ENCODE measurements around the gene KCNH1. TPM values are rescaled to one million over a fixed set of nuclear protein-coding genes. Genes with fewer than 3 reads are reported as not detected.
"Not testable (repeated sequence)": the region's sequence is repeated elsewhere in the genome, so short reads cannot be mapped to it uniquely, and the experiment has no call there.

Gene KCNH1
- total RNA-seq, 2 donors from 2014 or later = not detected

DNA sequence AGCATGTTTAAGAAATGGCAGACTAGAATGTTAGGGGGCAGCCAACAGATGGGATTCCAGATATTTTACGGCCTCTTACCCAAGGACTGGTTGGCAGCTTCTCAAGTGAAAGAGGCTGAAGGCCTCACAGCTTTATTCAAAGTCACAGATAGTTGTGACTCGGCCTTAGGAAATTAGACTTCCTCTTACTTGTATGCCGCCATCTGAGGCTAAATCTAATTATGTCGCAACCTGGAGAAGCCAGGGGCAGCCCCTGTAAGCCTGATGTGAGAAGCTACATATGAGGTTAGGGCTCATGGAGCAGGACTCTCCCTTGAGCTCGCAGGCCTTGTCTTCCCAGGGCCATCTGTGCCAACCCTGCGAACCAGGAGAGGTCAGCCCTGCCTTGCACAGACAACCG, 452.8 kb downstream of the KCNH1 start:
- Mint-ChIP-seq H3K27ac (no peak overlapping the region), H3K4me3 (no peak overlapping the region), H3K27me3 (no peaks in the 10 kb centered on the region), H3K4me1 (no peaks in the 10 kb centered on the region), H3K9me3 (no peaks in the 10 kb centered on the region), H3K36me3 (ENCODE audit: low read depth) (no peaks in the 10 kb centered on the region)
- no peak for ATAC-seq (replicated peaks)

DNA sequence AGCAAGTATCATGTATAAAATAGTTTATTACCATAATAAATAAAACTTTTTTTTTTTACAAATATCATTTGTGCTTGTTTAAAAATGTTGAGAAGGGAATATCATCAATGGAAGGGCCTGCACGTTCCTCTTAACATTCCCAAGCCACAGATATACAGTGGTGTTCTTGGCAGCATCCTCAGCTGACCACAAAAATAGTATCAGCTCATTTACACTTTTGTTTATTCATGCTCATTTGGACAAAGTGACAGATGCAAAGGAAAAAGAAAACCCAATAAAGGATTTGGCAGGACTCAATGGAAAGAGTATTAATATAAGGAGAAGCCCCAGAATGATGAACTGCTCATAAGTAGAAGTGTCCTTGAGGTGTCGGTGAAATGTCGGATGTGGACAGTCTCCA, 455.6 kb downstream of the KCNH1 start:
- H3K4me3 Mint-ChIP-seq = no peak overlapping the region
- H3K27me3 Mint-ChIP-seq = no peaks in the 10 kb centered on the region
- H3K9me3 Mint-ChIP-seq = no peaks in the 10 kb centered on the region
- no peak for ATAC-seq (replicated peaks)
- H3K27ac Mint-ChIP-seq = no peak overlapping the region
- no peaks in the 10 kb centered on the region for H3K4me1 Mint-ChIP-seq
- no peaks in the 10 kb centered on the region for H3K36me3 Mint-ChIP-seq (ENCODE audit: low read depth)

DNA sequence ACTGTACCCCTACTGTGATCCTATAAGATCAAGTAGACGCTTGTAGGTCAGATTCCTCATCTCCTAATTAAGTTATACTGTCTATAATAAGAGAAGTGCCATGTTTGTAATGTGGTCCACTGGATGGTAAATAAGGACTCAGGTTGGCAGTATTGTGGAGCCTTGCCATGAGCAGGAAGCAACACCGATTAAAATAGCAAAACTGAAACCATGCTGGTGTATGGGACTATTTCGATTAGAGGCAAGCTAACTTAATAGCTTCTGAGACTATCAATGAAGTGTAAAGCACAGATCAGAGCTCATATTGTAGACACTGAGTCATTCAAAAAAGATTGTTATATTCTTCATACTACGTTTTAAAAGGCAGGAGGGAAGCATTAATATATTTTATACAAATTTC, 456.4 kb downstream of the KCNH1 start:
- H3K4me1 Mint-ChIP-seq = no peaks in the 10 kb centered on the region
- no peaks in the 10 kb centered on the region for H3K36me3 Mint-ChIP-seq (ENCODE audit: low read depth)
- no peak overlapping the region for H3K4me3 Mint-ChIP-seq
- no peaks in the 10 kb centered on the region for H3K9me3 Mint-ChIP-seq
- no peaks in the 10 kb centered on the region for H3K27me3 Mint-ChIP-seq
- no peak for ATAC-seq (replicated peaks)
- H3K27ac Mint-ChIP-seq = no peak overlapping the region

DNA sequence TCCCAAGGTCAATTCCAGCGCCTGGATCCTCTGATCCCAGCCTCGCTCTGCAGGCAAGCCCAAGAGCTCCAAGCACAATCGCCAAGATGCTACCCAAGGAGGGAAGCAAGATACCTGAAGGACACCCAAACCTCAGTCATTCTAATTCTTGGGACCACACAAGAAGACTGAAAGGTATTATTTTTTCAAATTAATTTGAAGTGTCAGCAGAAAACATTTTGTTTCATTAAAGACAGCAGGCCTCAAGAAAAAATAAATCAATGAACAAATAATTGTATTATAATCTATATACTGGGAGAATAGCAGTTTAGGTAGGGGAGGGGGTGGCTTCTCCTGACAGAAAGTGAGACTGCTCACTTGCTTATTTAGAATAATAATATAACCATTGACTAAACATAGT, 457.4 kb downstream of the KCNH1 start:
- no peaks in the 10 kb centered on the region for H3K27me3 Mint-ChIP-seq
- ATAC-seq (replicated peaks) = no peak
- H3K4me1 Mint-ChIP-seq = no peaks in the 10 kb centered on the region
- H3K27ac Mint-ChIP-seq = no peak overlapping the region
- H3K36me3 Mint-ChIP-seq (ENCODE audit: low read depth) = no peaks in the 10 kb centered on the region
- H3K9me3 Mint-ChIP-seq = no peaks in the 10 kb centered on the region
- no peak overlapping the region for H3K4me3 Mint-ChIP-seq

DNA sequence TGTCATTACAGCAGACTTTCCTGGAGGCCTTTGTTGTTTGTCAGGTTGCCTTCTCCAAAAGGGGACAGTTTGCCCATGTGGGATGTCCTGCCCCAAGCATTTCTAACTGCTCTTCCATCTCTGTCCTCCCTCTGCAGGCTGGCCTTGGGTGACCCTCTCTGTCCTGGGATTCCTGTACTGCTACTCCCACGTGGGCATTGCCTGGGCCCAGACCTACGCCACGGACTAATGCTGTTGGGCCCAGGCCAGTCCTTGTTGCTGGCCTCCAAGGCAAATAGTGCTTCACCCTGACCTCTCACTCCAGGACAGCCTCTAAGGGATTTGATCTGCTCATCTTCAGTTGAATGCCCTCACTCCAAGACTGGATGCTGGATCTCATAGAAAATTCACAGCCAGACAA, 459.8 kb downstream of the KCNH1 start:
- Mint-ChIP-seq H3K4me1 (no peaks in the 10 kb centered on the region), H3K9me3 (no peaks in the 10 kb centered on the region), H3K36me3 (ENCODE audit: low read depth) (no peaks in the 10 kb centered on the region), H3K27ac (no peak overlapping the region), H3K27me3 (no peaks in the 10 kb centered on the region), H3K4me3 (no peak overlapping the region)
- no peak for ATAC-seq (replicated peaks)

DNA sequence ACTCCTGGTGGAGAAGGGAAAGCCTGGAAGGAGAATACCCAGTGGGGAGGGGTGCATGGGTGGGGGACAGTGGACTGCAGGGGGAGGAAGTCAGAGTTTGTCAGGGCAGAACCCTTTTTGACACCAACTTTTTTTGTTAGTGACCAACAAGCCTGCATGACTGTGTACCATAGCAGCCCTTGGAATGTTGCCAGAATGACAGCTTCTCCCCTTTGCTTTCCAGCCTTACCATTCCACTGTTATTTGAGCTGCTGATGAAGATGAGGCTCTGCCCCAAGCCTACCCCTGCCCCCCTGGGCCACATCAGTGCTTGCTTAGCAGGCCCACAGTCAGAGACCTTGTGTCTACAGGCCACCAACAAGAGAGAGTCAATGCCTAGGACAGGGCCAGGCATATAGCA, 464.0 kb downstream of the KCNH1 start:
- H3K4me1 Mint-ChIP-seq = no peaks in the 10 kb centered on the region
- no peaks in the 10 kb centered on the region for H3K27me3 Mint-ChIP-seq
- no peak overlapping the region for H3K4me3 Mint-ChIP-seq
- no peak for ATAC-seq (replicated peaks)
- H3K36me3 Mint-ChIP-seq (ENCODE audit: low read depth) = no peaks in the 10 kb centered on the region
- no peak overlapping the region for H3K27ac Mint-ChIP-seq
- H3K9me3 Mint-ChIP-seq = peaks cover 3% of the 10 kb centered on the region

DNA sequence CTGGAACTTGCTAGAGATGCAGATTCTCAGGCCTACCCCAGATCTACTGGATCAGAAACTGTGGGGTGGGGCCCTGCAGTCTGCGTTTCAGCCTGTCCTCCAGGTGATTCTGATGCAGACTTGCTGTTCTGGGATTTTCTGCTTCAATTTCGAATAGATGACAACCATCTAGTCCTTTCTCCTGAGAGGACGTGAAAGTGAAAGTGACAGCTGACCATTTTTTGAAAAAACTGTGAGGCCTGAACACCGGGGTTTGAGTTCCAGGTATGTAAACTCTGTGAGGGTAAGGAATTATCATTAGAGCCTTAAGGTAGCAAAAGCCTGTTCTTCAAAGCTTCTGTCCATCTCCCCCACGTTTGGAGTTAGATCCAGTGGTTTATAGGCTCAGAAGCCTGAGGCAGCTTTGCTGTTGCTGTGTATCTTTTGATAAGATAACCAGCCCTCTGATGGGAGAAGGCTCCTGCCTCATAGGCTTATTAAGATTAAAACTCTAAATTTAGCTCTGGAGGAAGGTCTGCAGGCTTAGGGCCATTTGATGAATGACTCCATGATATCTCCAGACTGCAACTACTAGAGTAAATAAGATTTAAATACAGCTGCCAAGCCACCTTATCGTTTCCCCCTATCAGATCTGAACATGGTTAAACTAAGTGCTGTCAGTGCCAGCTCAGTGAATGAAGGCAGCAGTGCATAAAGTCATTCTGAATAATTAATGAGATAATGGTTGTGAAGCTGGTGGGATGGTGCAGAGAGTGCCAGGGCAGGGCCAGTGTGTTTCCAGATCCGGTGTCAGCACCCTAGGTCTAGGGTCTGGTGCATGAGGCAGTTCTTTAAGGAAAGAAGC, 470.0 kb downstream of the KCNH1 start:
- Mint-ChIP-seq H3K27me3 (no peaks in the 10 kb centered on the region), H3K36me3 (ENCODE audit: low read depth) (no peaks in the 10 kb centered on the region), H3K4me1 (peaks cover 5% of the 10 kb centered on the region), H3K27ac (no peak overlapping the region), H3K4me3 (no peak overlapping the region), H3K9me3 (peaks cover 6% of the 10 kb centered on the region)
- ATAC-seq (replicated peaks) = no peak

DNA sequence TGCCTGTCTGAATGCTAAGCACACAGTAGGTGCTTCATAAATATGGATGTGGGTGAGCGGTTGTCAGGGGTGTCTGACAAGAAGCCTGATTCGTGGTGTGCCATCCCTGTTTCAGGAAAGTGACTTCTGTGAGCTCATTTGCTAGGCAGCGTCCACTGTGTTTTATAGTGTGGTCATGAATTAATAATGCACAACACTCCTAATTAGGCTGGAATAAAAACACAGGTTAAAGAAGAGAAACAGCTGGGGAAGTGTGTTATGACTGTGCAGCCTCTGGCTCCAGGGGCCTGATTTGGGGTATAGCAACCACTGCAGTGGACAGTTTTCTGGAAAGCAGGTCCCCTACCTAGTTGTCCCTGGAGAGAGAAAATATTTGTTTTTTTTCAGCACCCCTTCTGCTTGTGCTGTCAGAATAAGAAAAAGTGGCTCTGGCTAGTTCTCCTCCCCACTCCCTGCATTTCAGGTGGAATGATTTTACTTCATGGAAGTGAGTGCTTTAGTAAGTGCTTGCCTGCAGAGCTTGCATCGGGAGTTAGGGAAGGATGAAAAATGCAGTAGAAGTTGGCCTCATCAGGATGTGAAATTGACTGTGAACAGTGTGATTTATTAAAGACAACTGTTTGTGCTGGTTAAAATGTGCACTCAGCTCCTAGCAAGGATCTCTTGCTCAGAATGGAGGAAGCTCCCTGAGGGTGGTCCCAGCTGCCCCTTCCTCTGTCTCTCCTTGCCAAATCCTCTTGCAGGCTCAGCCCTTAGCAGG, 471.5 kb downstream of the KCNH1 start:
- no peaks in the 10 kb centered on the region for H3K27me3 Mint-ChIP-seq
- H3K4me1 Mint-ChIP-seq = peaks cover 5% of the 10 kb centered on the region
- no peaks in the 10 kb centered on the region for H3K36me3 Mint-ChIP-seq (ENCODE audit: low read depth)
- H3K9me3 Mint-ChIP-seq = peaks cover 10% of the 10 kb centered on the region
- ATAC-seq (replicated peaks) = no peak
- no peak overlapping the region for H3K27ac Mint-ChIP-seq
- no peak overlapping the region for H3K4me3 Mint-ChIP-seq

DNA sequence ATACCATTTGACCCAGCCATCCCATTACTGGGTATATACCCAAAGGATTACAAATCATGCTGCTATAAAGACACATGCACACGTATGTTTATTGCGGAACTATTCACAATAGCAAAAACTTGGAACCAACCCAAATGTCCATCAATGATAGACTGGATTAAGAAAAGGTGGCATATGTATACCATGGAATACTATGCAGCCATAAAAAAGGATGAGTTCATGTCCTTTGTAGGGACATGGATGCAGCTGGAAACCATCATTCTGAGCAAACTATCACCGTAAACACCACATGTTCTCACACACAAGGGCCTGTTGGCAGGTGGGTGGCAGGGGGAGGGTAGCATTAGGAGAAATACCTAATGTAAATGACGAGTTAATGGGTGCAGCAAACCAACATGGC, 472.4 kb downstream of the KCNH1 start:
- not testable (repeated sequence) for H3K27ac Mint-ChIP-seq; H3K36me3 Mint-ChIP-seq (ENCODE audit: low read depth); H3K4me3 Mint-ChIP-seq; H3K4me1 Mint-ChIP-seq; H3K9me3 Mint-ChIP-seq; ATAC-seq (replicated peaks); H3K27me3 Mint-ChIP-seq

DNA sequence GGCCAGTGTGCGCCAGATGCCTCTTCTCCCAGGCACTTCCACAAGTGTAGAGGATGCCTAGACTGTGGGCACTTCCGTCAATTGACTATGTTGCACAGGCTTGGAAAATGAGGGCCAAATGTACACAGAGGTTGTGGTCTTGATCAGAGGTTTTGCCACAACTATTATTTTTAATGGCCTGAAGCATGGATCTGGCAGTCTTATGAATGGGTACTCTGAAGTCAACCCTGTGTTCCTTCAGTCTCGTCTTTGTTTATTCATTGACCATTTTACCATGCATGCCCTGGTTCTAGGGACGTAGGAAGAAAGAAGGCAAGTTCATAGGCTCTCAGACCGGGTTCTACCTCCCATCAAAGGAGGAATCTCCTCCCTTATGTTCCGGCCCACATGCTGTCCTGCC, 476.1 kb downstream of the KCNH1 start:
- no peak for ATAC-seq (replicated peaks)
- no peaks in the 10 kb centered on the region for H3K36me3 Mint-ChIP-seq (ENCODE audit: low read depth)
- no peak overlapping the region for H3K27ac Mint-ChIP-seq
- H3K4me3 Mint-ChIP-seq = no peak overlapping the region
- H3K27me3 Mint-ChIP-seq = no peaks in the 10 kb centered on the region
- H3K9me3 Mint-ChIP-seq = peaks cover 7% of the 10 kb centered on the region
- H3K4me1 Mint-ChIP-seq = no peaks in the 10 kb centered on the region

DNA sequence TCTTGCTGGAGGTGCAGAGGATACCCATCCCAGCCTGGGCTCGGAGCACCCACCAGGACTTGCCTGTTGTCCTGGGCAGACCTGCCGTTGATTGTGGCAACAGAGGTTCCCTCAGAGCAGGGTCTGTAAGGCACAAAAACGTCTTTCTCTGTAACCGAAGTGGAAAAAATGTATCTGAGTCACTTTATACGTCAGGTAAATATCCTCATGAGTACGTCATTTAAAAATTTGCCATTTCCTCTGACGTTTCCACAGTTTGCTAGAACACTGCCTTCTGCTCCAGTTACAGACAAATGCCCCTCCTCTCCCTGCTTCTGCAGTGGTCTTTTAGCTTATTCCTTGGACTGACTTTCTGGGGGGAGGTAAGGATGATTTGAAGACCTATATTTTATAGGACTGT, 478.4 kb downstream of the KCNH1 start:
- no peak for ATAC-seq (replicated peaks)
- Mint-ChIP-seq H3K27ac (no peak overlapping the region), H3K9me3 (peaks cover 7% of the 10 kb centered on the region), H3K4me3 (no peak overlapping the region), H3K36me3 (ENCODE audit: low read depth) (no peaks in the 10 kb centered on the region), H3K4me1 (no peaks in the 10 kb centered on the region), H3K27me3 (no peaks in the 10 kb centered on the region)

DNA sequence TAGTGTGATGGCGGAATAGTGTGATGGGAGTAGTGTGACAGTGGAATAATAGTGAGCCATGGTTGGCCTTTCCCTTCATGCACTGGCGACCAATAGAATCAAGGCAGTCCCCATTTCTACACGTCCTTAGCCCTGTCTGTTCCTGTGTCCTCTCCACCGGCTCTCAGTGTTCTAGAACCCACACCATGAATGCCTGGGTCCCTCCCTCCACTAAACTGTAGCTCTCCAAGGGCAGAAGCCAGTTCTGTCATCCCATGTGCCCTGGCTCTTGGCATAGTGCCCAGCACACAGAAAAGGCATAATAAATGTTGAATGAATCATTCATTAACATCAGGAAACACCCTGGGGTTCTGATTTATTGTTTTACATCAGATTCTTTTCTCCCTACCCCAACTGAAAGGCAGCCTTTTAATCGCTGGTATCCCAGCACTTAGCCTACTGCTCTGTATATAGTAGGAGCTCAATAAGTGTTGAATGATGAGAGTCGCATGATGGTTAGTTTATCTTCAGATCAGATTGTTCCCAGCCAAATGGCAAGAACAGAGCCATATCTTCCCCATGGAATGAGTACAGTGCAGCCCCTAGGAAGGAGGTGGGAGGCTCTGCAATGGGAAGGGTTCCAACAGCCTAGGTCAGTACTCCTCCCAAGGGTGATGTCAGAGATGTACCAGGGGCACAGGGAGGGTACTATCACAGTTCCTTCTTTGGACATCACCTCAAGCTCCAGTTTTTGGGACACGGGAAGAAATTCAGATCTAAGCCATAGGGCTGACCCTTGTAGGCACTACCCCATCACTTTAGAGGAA, 479.6 kb downstream of the KCNH1 start:
- Mint-ChIP-seq H3K27me3 (no peaks in the 10 kb centered on the region), H3K27ac (no peak overlapping the region), H3K9me3 (peaks cover 4% of the 10 kb centered on the region), H3K36me3 (ENCODE audit: low read depth) (no peaks in the 10 kb centered on the region), H3K4me1 (no peaks in the 10 kb centered on the region), H3K4me3 (no peak overlapping the region)
- ATAC-seq (replicated peaks) = peak; percentile 65

DNA sequence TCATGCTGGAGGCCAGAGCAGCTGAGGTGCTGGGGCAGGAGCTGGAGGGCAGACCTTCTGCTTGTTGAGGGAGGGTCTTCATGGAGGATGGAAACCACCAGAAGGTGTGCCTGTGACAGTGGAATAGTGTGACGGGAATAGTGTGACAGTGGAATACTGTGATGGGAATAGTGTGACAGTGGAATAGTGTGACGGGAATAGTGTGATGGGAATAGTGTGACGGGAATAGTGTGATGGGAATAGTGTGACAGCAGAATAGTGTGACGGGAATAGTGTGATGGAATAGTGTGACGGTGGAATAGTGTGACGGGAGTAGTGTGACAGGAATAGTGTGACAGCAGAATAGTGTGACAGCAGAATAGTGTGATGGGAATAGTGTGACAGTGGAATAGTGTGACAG, 480.2 kb downstream of the KCNH1 start:
- no peak overlapping the region for H3K27ac Mint-ChIP-seq
- no peaks in the 10 kb centered on the region for H3K4me1 Mint-ChIP-seq
- no peaks in the 10 kb centered on the region for H3K36me3 Mint-ChIP-seq (ENCODE audit: low read depth)
- ATAC-seq (replicated peaks) = peak; percentile 34
- peaks cover 4% of the 10 kb centered on the region for H3K9me3 Mint-ChIP-seq
- H3K4me3 Mint-ChIP-seq = no peak overlapping the region
- H3K27me3 Mint-ChIP-seq = no peaks in the 10 kb centered on the region

DNA sequence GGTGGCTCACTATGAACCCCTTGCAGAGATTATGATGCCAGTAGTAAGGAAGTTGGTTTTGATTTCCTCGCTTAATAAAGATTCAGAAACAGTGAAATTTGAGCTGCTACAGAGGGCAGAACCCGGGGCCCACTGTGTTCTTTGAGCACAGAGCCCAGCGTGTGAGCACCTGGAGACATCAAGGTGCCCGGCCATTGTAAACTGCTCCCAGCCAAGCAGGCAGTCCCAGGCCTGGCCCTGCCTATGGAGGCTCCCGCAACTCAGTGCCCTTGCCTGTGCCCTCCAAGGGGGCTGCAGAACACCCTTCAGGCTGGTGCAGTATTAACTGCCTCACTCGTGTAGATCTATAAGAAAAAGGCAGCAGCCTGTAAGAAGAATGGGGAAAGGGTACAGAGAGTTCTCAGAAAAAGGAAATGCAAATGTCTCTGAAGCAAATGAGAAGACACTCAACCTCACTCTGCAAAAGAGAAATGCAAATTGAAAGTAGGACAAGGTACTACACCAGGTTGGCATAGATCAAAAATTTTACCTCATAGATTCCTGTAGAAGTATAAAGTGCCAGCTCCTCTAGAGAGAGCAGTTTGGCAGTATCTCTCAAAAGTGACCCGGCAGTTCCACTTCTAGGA, 481.5 kb downstream of the KCNH1 start:
- no peaks in the 10 kb centered on the region for H3K27me3 Mint-ChIP-seq
- H3K4me3 Mint-ChIP-seq = no peak overlapping the region
- H3K4me1 Mint-ChIP-seq = no peaks in the 10 kb centered on the region
- no peaks in the 10 kb centered on the region for H3K9me3 Mint-ChIP-seq
- H3K27ac Mint-ChIP-seq = no peak overlapping the region
- no peaks in the 10 kb centered on the region for H3K36me3 Mint-ChIP-seq (ENCODE audit: low read depth)
- ATAC-seq (replicated peaks) = no peak
